ENCODE results near the gene C5AR1.
"Not testable (repeated sequence)": the region's sequence is repeated elsewhere in the genome, so short reads cannot be mapped to it uniquely, and the experiment has no call there.

The C5AR1 gene

DNA sequence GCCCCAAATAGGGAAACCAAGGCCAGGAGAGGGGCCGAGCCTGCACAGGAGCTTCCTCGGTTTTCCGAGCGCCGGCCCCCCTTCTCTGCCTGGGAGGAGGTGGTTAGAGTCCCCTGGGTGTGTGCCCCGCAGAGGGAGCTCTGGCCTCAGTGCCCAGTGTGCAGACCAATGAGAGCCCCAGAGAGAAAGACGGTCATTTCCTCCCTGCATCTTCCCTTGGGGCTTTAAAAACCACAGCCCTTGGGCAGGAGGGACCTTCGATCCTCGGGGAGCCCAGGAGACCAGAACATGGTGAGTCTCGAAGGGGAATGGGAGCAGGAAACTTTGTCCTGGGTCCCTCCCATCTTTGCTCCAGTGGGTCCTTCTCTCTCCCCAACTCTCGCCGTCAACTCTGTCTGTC is at the start of gene C5AR1:
TSS of gene C5AR1 (plus strand) at position 254 of the 400 bp plus-strand sequence. CDS start at position 289, 35 bp downstream.
- DNase-seq (ENCODE audit: low read depth): no peak

DNA sequence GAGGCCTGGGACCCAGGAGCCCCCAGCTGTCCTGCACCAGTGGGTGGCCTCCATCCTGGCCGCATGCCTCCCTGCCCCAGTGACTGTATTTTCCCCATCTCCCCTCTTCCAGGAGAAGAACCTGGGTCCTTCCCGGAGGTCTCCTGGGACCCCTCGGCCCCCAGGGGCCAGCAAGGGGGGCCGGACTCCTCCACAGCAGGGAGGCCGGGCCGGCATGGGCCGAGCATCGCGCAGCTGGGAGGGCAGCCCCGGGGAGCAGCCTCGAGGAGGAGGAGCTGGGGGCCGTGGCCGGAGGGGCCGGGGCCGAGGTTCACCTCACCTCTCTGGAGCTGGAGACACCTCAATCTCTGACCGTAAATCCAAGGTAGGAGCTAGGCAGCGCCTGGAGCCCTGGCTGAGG is 49.2 kb upstream of the C5AR1 start:
- DNase-seq (ENCODE audit: low read depth): no peak

DNA sequence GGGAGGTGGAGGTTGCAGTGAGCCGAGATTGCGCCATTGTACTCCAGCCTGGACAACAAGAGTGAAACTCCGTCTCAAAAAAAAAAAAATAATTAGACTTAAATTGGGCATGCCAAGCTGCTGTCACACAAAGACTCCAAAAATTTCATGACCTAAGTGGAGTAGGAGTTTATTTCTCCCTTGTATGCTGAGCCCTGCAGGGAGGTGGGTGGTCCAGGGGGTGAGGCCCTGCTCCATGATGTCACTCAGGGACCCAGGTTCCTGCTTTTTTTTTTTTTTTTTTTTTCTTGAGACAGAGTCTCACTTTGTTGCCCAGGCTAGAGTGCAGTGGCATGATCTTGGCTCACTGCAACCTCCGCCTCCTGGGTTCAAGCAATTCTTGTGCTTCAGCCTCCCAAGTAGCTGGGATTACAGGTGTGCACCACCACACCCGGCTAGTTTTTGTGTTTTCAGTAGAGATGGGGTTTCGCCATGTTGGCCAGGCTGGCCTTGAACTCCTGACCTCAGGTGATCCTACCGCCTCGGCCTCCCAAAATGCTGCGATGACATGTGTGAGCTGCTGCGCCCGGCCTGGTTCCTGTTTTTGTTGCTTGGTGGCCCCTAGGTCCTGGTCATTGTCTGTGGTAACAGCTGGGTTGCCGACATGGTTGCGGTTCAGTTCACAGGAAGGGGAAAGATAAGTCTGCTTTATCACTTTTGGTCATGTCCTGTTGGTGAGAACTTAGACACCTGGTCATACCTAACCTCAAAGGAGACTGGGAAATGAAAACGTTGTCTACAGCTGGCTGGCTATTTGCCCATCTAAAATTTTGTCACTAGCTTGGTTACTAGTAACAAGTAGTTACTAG is 47.5 kb upstream of the C5AR1 start:
- not testable (repeated sequence) for DNase-seq (ENCODE audit: low read depth)

DNA sequence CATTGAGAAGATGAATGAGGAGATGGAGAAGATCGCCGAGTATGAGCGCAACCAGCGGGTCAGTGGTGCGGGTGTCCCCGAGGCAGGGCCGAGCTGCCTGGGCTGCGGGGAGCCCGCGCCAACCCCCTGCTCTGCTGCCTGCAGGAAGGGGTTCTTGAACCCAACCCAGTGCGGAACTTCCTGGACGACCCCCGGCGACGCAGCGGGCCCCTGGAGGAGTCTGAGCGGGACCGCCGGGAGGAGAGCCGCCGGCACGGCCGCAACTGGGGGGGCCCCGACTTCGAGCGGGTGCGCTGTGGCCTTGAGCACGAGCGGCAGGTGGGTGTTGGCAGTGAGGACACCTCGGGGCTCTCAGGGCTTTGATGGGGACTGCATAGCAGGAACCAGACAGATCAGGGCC is 45.0 kb upstream of the C5AR1 start:
- DNase-seq (ENCODE audit: low read depth): no peak

DNA sequence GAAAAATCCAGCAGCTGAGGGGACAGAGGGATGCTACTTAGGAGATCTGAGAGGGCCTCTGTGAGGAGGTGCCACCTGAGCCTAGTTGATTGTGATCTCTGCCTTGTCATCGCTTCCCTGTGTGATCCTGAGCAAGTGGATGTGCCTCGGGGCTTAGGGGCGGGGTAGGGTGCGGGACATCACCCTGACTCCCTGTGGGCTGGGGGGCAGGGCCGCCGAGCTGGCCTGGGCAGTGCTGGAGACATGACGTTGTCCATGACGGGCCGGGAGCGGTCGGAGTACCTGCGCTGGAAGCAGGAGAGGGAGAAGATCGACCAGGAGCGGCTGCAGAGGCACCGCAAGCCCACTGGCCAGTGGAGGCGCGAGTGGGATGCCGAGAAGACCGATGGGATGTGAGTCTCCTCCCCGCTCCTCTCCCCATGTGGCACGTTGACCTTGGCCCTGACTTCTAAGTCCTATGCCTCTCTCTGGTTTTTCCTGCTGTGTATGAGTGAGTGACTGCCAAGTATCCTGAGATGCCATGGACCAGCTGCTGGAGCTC is 43.2 kb upstream of the C5AR1 start:
- DNase-seq (ENCODE audit: low read depth): no peak

DNA sequence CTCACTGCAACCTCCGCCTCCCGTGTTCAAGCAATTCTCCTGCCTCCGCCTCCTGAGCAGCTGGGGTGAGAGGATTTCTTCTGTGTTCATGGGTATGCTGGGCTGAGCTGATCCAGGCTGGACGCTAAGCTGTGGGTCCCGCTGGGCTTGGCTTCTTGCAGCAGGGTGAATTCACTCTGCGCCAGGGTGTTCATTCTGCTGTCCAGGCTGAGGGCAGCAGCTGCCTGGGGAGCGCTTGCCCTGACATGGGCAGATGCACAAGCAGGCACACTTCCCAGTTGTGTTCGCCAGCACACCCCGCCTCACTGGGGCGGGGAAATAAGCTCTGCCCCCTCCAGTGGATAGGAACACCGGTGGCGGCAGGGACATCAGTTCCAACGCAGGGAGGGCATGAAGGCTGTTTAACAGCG is 42.3 kb upstream of the C5AR1 start:
- DNase-seq (ENCODE audit: low read depth): no peak

DNA sequence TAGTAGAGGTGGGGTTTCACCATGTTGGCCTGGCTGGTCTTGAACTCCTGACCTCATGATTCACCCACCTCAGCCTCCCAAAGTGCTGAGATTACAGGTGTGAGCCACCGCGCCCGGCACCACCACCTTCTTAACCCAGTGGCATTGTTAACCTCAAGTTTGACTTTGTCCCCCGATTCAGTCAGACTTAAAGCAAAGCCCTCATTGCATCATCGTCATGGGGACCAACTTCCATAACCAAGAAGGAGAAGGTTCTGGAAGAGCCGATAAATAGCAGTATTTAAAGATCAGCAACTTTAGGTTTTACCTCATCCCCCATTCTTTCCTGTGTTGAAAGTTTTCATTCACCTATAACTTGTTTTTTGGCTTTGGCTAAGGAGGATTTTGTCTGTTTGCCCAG is 41.6 kb upstream of the C5AR1 start:
- no peak for DNase-seq (ENCODE audit: low read depth)

DNA sequence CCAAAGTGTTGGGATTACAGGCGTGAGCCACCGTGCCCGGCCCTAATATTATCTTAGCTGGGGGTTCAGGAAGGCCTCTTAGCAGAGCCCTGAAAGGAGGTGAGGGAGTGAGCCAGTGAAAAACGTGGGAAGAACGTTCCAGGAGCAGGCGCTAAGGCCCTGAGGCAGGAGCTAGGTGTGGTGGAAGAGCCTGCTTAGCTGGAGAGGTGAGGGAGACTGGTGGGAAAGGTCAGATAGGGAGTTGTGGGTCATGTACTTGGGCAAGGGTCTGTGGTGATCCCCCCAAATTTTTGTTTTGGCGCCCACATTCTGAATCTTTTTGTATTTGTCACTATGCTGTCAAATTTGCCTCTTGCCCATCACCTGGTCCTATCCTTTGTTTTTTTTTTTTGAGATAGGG is 40.1 kb upstream of the C5AR1 start:
- DNase-seq (ENCODE audit: low read depth): no peak

DNA sequence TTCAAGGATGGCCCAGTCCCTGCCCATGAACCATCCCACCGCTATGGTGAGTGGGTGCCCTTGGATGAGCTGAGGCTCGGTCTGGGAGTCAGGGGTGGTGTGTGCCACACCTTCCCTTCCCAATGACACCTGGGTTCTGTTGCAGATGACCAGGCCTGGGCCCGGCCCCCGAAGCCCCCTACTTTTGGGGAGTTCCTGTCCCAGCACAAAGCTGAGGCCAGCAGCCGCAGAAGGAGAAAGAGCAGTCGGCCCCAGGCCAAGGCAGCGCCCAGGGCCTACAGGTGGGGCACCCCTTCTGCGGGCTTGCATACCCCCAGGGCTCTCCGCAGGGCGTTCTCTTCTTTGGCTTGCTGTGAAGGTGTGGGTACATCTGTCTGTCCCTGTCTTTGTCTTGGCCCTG is 39.3 kb upstream of the C5AR1 start:
- DNase-seq (ENCODE audit: low read depth): no peak

DNA sequence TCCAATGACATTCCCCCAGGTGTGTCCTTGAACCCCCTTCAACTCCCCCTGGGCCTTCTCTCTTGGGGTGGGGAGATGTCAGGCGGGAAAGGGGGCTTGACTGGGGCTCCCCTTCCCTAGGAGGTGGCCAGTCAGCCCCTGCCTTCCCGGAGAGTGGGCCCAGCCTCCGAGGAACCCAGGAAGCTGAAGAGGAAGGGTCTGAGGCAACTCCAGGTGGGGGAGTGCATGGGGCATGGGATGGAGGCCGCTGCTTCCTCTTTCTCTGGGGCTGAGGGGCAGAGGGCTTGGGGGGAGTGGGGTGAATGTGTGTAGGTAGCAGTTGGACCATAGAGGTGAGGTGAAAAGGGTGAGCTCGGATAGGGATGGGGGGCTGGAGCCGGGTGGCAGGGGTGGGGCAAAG is 37.7 kb upstream of the C5AR1 start:
- DNase-seq (ENCODE audit: low read depth): no peak

DNA sequence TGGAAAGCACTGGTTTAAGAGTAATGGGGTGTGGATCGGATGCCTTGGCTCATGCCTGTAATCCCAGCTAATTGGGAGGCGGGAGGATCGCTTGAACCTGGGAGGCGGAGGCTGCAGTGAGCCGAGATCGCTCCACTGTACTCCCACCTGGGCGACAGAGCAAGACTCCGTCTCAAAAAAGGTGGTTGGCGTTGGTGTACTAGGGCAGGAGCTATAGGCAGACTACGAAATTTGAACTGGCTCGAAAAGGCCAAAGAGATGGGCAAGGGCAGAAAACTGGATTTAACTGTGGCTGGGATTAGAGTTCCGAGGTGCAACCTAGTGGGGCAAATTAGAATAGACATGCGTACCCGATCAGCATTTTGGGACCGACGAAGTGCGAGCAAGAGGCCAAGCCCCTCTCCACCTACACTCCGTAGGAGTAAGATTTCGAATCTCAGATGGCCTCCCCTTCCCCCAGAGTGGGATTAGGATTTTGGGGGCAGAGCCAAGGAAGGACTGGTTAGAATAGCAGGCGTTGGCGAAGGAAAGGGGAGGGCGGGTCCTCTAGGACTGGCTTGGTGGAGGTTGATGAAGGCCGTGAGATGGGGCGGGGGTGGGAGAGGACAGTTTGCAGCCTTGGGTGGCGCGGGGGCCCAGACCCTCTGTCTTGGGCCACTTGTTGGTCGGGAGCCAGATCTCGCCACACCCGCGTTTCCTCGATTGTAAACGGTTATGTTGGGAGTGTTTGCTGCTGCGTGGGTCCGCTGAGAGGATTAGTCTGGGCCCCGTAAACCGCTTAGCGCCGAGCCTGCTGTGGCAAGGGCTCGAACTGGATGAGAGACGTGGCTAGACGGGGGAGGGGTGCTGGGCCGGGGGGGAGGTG is 37.0 kb upstream of the C5AR1 start:
- no peak for DNase-seq (ENCODE audit: low read depth)

DNA sequence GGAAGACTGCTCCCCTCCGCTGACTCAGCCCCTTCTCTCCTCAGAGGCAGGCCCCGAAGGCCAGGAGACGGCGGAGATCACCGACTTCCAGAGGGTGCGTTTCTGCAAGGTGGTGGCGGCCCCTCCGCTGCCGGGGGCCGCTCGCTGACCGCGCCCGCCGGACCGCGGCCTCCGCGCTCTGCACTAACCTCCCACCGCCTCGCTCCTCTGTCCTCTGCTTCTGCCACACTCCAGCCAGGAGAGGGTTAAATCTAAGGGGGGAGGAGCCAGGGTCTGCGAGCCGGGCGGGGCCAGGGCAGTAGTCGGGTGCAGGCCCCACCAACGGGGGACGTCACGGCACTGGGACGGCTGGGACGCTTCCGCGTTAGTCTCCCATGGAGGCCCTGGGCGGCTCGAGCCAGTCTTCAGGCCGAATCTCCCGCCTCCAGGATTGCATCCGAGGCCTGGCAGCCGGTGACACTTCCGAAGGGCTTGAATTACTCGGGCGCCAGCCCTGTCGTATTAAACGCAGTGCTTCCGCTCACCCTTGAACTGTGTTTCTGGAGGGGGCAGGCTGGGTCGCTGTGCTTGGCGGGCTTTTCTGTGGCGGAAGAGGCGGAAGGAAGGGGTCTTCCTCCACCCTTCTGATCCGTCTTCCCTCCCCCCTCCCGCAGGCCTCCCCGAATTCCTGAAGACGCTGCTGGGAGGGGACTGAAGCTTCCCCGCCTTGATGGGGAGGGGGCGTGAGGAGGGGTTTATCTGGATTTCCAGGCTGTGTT is 36.2 kb upstream of the C5AR1 start:
- peak; percentile 81 for DNase-seq (ENCODE audit: low read depth)

DNA sequence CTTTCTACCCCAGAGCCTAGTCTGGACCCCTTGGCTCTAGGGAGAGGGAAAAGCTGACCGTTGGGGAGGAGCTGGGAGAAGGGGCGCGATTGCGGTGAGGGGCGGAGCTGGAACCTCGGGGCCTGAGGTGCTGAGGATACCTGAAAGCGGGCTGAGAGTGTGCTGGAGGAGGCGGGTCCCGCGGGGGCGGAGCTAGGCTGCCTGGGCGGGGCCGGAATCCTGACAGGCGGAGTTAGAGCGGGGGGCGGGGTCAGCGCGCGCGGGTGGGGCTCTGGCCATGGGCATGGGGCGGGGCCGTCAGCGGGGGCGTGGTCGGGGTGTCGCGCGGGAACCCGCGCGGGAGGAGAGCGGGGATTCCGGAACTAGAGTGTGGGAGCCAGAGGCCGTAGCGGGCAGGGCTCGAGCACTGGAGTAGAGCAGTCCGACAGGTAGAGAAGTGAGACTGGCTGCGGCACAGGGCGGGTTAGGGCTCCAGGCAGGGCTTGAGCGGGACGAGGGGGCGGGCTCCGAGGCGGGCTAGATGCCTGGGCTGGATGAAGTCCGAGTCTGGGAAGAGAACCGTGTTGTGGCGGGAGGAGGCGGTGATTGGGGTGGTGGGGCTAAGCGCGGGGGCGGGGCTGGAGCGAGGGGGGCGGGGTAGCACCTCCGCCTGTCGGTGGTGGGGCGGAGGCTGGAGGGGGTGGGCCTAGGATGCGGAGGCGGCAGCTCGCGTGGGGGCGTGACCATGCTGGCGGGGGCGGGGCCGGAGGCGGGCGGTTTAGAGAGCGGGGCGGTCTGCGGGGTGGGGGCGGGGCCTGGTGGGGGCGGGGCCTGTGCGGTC is 35.4 kb upstream of the C5AR1 start, which contains the start of gene INAFM1:
TSS of gene INAFM1 (plus strand) at position 815 of the 820 bp plus-strand sequence. CDS start 35 bp downstream, outside the sequence.
- DNase-seq (ENCODE audit: low read depth): peak; percentile 99

DNA sequence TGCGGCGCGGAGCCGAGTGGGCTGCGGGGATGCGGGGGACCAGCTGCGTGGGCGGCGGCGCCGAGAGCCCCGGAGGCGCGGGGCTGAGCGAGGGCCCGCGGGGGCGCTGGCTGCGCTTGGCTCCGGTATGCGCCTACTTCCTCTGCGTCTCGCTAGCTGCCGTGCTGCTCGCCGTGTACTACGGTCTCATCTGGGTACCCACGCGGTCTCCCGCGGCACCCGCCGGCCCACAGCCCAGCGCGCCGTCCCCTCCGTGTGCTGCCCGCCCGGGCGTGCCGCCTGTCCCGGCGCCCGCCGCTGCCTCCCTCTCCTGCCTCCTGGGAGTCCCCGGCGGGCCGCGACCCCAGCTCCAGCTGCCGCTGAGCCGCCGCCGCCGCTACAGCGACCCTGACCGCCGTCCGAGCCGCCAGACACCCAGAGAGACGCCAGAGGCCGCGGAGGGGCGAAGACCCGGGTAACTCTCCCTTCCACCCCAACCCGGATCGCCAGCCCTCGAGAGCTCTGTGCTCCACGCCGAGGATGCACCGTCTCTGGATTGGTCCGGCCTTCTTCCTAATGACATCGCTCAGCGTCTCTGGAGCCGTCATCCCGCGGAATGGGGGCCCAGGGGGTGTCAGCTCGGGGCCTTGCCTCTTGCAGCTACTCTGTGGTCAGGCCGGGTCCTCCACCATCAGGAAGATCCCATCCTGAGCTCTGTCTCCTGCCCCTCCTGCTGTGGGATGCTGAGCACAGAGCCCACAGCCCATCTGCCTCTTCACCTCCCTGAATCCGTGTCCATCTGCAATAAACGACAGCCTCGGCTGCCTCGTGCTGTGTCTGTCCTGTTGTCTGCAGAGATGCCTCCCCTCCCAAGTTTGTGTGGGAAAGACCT is 34.5 kb upstream of the C5AR1 start:
- DNase-seq (ENCODE audit: low read depth): no peak

DNA sequence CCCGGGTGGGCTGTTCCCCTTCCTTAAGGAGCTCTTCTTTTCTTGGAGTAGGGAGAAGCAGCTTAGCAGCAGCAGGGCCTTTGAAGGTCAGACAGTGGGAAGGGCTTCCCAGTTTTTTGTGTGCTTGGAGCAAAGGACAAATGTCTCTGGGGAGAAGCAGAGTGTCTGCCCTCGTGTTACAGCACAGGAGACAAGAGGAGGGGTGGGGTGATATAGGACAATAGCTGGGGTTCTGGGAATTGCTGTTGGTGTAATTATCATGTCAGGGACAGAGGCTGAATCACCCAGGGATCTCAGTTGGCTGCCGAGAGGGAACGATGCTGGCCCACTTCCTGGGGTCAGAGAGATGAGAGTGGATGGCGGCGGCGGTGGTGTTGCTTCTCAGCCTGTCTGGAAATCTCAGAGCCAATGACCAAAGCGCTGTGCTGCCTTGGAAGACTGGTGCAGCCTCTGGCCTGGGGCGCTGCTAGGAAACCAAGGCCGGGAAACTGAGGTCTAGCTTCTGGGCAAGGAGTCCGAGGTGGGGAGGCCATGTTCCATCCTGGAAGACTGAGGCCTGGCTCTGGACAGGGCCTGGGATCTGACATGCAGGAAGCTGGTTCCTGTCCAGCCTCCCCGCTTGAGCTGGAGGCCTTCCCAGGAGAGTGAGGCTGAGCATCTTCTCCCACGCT is 33.7 kb upstream of the C5AR1 start:
- DNase-seq (ENCODE audit: low read depth): no peak

DNA sequence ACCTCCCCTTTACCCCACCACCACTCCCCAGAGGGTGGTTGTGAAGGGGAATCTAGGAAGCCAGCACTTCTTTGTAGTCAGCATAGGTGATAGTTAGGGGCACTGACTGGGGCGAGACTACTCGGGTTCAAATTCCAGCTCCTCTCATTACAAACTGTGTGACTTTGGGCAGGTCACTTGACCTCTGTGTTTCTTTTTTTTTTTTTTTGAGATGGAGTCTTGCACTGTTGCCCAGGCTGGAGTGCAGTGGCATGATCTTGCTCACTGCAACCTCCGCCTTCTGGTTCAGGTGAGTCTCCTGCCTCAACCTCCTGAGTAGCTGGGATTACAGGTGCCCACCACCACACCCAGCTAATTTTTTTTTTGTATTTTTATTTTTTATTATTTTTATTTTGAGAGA is 33.1 kb upstream of the C5AR1 start:
- DNase-seq (ENCODE audit: low read depth): not testable (repeated sequence)

DNA sequence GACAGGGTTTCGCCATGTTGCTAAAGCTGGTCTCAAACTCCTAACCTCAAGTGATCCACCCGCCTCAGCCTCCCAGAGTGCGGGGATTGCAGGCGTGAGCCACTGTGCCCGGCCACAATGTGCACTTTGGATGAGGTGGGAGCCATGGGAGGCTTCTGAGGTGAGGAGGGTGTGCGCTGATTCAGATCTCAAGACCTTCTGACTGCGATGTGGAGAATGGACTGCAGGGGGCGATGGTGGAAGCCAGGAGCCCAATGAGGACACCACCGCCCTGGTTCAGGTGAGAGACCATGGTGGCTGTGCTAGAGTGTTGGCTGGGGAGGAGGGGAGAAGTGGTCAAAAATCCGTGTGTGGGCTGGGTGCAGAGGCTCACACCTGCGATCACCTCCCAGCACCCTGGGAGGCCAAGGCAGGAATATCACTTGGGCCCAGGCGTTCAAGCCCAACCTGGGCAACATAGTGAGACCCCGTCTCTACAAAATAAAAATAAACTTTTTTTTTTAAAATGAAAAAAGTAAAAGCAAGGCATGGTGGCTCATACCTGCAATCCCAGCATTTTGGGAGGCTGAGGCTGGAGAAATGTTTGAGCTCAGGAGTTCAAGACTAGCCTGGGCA is 29.4 kb upstream of the C5AR1 start:
- DNase-seq (ENCODE audit: low read depth): no peak

DNA sequence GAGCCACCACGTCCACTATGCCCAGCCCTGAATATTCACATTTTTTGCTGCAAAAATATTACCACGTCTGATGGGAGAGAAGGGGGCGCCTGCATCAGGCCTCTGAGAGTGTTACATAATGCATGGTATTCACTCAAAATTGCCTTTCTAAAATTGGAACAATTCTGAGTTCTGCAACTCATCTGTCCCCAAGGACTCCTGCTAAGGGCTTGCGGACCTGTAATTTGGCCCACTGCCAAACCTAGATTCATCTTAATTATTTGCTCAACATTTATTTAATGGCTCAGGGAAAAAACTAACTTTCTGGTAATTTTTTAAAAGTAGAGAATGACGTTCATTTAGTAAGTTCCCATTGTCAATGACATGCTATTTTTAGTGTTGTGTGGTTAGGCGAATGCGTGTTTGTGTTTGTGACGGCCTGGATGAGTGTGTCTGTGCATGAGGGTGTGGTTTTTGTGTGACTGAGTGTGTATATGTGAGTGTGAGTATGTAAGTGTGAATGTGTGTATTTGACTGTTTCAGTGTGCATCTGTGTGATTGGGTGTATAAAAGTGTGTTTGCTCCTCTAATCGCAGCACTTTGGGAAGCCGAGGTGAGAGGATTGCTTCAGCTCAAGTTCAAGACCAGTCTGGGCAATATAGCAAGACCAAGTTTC is 26.1 kb upstream of the C5AR1 start:
- DNase-seq (ENCODE audit: low read depth): no peak
